Activated T-cell treated with anti-CD3 and anti-CD28 coated beads for 24 hours (primary cell): ENCODE data around the gene SPRED2.

ENCODE experiments used
- DNase-seq: peaks from one replicate; pipeline ENCODE4 v3.0.0-alpha.2; 2020; ENCODE audit warnings: low read depth

Gene SPRED2

GRCh38 chr2:65438137-65438899, 5.9 kb upstream of the SPRED2 start:
- no peak for DNase-seq

- no peak for DNase-seq
These were observed 5.2 kb upstream of the SPRED2 start for GRCh38 chr2:65437392-65438135.

- peak; percentile 13 for DNase-seq
These were observed 4.4 kb upstream of the SPRED2 start for GRCh38 chr2:65436824-65437221.

- DNase-seq, result peak; percentile 7
These were observed 3.9 kb upstream of the SPRED2 start for GRCh38 chr2:65436169-65436823.

- peak; percentile 33 for DNase-seq
These were observed 3.3 kb upstream of the SPRED2 start for GRCh38 chr2:65435625-65436168.

GRCh38 chr2:65434592-65435241, 2.3 kb upstream of the SPRED2 start:
- no peak for DNase-seq

- DNase-seq, result peak; percentile 36
These were observed 775 bp downstream of the SPRED2 start for GRCh38 chr2:65431421-65432226.

GRCh38 chr2:65430603-65431420, 1.6 kb downstream of the SPRED2 start:
- DNase-seq, result peak; percentile 46

GRCh38 chr2:65429786-65430602, 2.4 kb downstream of the SPRED2 start:
- DNase-seq, result no peak

- DNase-seq, result no peak
These were observed 4.9 kb downstream of the SPRED2 start for GRCh38 chr2:65427532-65427931.

- DNase-seq, result no peak
These were observed 7.1 kb downstream of the SPRED2 start for GRCh38 chr2:65425276-65425675.

- DNase-seq, result no peak
These were observed 8.0 kb downstream of the SPRED2 start for GRCh38 chr2:65424391-65424790.

GRCh38 chr2:65421432-65421748, 11.0 kb downstream of the SPRED2 start:
- DNase-seq, result no peak

- no peak for DNase-seq
These were observed 11.5 kb downstream of the SPRED2 start for GRCh38 chr2:65420712-65421431.

- DNase-seq, result no peak
These were observed 14.8 kb downstream of the SPRED2 start for GRCh38 chr2:65417509-65418085.

GRCh38 chr2:65416945-65417344, 15.5 kb downstream of the SPRED2 start:
- no peak for DNase-seq

- no peak for DNase-seq
These were observed 16.1 kb downstream of the SPRED2 start for GRCh38 chr2:65416321-65416720.

GRCh38 chr2:65415091-65415490, 17.3 kb downstream of the SPRED2 start:
- no peak for DNase-seq

- DNase-seq, result no peak
These were observed 18.8 kb downstream of the SPRED2 start for GRCh38 chr2:65413610-65414009.
